GM21528 (cell line): ENCODE measurements around the gene S100A11.

Experiments used
- ATAC-seq: cut with Tn5 transposase; IDR thresholded peaks from one replicate; pipeline ENCODE4 v1.9.1; 2021; ENCODE audit warnings: mild to moderate bottlenecking, moderate library complexity; ENCODE audit not compliant: unreplicated experiment, low FRiP score

Gene S100A11

DNA sequence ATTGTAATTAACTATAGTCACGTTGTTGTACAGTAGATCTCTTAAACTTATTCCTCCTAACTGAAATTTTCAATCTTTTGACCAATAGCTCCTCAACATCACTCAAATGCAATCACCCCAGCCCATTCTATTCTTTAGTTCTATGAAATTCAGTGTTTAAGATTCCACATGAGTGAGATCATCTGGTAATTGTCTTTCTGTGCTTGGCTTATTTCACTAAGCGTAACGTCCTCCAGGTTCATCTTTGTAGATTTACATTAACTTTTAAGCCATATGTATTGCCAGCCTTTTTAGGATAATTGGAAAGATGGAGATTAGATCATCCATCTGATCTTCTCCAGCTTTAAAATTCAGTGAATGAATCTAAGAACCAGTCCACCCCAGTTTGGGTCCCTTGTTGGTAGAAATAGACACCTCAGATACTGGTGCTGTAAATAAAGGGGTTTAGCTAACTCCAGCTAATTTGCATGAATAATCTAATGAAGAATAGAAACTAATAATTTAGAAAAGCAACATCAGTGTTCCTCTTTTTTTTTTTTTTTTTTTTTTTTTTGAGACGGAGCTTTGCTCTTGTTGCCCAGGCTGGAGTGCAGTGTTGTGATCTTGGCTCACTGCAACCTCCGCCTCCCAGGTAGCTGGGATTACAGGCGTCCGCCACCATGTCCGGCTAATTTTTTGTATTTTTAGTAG, 50.2 kb downstream of the S100A11 start:
- no peak for ATAC-seq

DNA sequence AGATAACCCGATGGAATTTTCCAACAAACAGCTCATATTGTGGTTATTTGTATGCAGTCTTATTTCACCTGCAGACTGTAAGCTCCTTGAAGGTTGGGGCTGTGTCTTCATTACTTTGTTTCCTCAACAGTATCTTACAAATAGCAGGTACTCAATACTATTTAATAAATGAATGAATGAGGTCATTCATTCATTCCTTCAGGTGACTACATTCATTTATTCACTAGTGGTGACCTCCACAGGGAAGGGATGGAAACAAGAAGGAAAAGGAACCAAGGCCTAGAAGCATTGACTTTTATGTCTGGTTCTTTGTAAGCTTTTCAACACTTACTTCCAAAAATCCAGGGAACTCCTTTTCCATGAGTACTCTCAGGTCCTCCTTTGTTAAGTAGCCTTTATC, 51.0 kb downstream of the S100A11 start:
- no peak for ATAC-seq

DNA sequence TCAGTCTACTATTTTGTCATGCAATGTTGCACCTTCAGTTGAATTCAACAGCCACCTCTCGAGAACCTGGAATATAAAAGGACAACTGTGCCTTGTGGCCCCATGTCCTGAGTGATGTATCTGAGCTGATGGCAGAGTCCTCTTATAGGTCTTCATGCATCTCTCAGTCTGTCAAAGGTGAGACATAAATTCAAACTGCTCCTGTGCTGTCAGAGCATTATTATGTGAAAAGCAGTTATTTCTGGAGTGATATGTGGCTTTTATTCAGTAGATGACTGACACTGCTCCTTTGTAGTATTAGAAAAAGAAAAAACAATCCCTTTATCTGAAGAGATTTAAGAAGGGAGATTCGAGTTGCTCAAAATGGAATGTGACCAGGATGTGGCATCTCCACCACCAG, 51.5 kb downstream of the S100A11 start:
- no peak for ATAC-seq

DNA sequence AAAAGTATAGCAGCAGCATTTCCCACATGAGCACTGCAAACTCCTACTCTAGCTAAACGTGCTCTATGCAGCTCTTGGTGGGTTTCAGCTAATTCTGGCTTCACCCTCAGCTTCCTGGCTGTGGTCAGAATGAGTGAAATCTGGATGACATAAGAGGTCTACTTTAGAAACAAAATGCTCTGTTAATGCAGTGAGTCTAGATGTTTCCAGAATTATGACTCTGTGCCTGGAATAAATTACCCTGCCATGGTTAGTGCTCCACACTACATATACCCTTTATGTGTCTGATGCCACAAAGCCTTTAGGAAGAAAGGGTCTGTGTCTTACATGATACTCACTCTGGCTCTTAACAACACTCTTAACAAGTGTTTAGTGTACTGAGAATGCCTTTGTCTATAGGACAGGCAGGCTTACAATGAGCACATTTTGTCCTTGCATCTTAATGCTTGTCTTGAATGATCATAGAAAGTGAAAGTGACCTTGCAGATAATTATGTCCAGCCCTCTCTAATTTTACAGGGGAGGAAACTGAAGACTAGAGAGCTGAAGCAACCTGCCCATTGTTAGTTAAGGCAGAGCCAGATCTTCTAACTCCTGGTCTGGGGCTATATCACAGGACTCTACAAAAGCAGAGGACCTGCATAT, 52.4 kb downstream of the S100A11 start:
- peak; percentile 75 for ATAC-seq
